RWPE1 (cell line): ENCODE data around the gene IKZF4.
"Not testable (repeated sequence)": the region's sequence is repeated elsewhere in the genome, so short reads cannot be mapped to it uniquely, and the experiment has no call there.

Experiments
- CTCF ChIA-PET: fragments of 350-600 bp; sonication (Branson Sonifier 250); formaldehyde crosslinking; extraction: SDS; loops from one replicate; lab custom pipeline; 2021; lab: Yijun Ruan, JAX
- POLR2A ChIA-PET: fragments of 400-600 bp; formaldehyde crosslinking; extraction: SDS; loops from one replicate; lab custom pipeline; 2020; ENCODE audit warnings: antibody characterized with exemption; ENCODE audit not compliant: low non-redundant PET; lab: Yijun Ruan, JAX
- DNase-seq: peaks from one replicate; pipeline ENCODE4 v3.0.0; 2012; ENCODE audit warnings: low spot score
- H3K27ac ChIP-seq: fragments of 450-650 bp; 2 replicates; pipeline ENCODE4 v1.5.1; 2017
- CTCF ChIP-seq: fragments of 450-650 bp; conservative IDR thresholded peaks from 2 replicates; pipeline ENCODE4 v1.5.1; 2017; ENCODE audit warnings: low read depth, mild to moderate bottlenecking

The IKZF4 gene

GRCh38 chr12:55996715-55997534 is 23.9 kb upstream of the IKZF4 start, which contains the start of gene SUOX:
Gene SUOX (plus strand): TSS chr12:55997276. CDS start chr12:56002222, 4,946 bp downstream.
- no peak for TF ChIP-seq CTCF
- CTCF ChIA-PET, result interaction anchor here (0.5 to 2.1 kb wide), 9 partner anchors 10 to 225 kb away, joined by 3 to 10 read pairs (median 4); partner anchors contain the start of gene ERBB3
- DNase-seq, result peak; percentile 98
- POLR2A ChIA-PET, result interaction anchor here (1.0 to 1.3 kb wide), 2 partner anchors 10 to 32 kb away, joined by 3 to 4 read pairs; no protein-coding TSS in a partner anchor
- H3K27ac ChIP-seq, result peak within 1 kb of the TSS; percentile 83

GRCh38 chr12:55997535-55997859 is 23.3 kb upstream of the IKZF4 start:
- CTCF ChIA-PET, result interaction anchor here (0.5 to 2.1 kb wide), 5 partner anchors 9 to 225 kb away, joined by 3 to 10 read pairs (median 3); partner anchors contain the start of gene ERBB3
- POLR2A ChIA-PET, result interaction anchor here (0.6 to 1.3 kb wide), 3 partner anchors 10 to 56 kb away, joined by 4 to 5 read pairs (median 4); no protein-coding TSS in a partner anchor
- peak overlapping the region; percentile 83 for H3K27ac ChIP-seq
- no peak for DNase-seq
- no peak for TF ChIP-seq CTCF

- H3K27ac ChIP-seq, CTCF ChIA-PET, POLR2A ChIA-PET, DNase-seq: not testable (repeated sequence)
Measured at GRCh38 chr12:55999522-55999921, 21.3 kb upstream of the IKZF4 start.

- H3K27ac ChIP-seq, POLR2A ChIA-PET, DNase-seq, CTCF ChIA-PET: not testable (repeated sequence)
Measured at GRCh38 chr12:55999999-56000540, 20.8 kb upstream of the IKZF4 start.

- TF ChIP-seq CTCF, result no peak
- no peak for DNase-seq
- ChIA-PET POLR2A (no interaction called here), CTCF (no interaction called here)
- H3K27ac ChIP-seq, result no peak overlapping the region
Measured at GRCh38 chr12:56001487-56002100, 19.2 kb upstream of the IKZF4 start.

- CTCF ChIA-PET, DNase-seq, POLR2A ChIA-PET: not testable (repeated sequence)
- H3K27ac ChIP-seq, result 0 out of 2 replicates have a peak overlapping the region, but pooled peaks have one; percentile 1
Measured at GRCh38 chr12:56003376-56003775, 17.5 kb upstream of the IKZF4 start.

GRCh38 chr12:56004211-56004610 is 16.6 kb upstream of the IKZF4 start:
- peak overlapping the region; percentile 1 for H3K27ac ChIP-seq
- no peak for TF ChIP-seq CTCF
- ChIA-PET CTCF (interaction anchor here (1.4 kb wide), 1 partner anchor 25 kb away, joined by 4 read pairs; no protein-coding TSS in a partner anchor), POLR2A (no interaction called here)
- DNase-seq, result no peak
